ENCODE measurements around the gene CDC26. TPM values are rescaled to one million over a fixed set of nuclear protein-coding genes. Genes with fewer than 3 reads are reported as not detected.
"Not testable (repeated sequence)": the region's sequence is repeated elsewhere in the genome, so short reads cannot be mapped to it uniquely, and the experiment has no call there.

Gene CDC26
- total RNA-seq, 1 donor from 2014 or later = 14.3 TPM

GRCh38 chr9:113246928-113247327, 28.4 kb downstream of the CDC26 start:
- no peak for DNase-seq (ENCODE audit: low spot score in 2 of 2)
- no peak for FAIRE-seq

DNA sequence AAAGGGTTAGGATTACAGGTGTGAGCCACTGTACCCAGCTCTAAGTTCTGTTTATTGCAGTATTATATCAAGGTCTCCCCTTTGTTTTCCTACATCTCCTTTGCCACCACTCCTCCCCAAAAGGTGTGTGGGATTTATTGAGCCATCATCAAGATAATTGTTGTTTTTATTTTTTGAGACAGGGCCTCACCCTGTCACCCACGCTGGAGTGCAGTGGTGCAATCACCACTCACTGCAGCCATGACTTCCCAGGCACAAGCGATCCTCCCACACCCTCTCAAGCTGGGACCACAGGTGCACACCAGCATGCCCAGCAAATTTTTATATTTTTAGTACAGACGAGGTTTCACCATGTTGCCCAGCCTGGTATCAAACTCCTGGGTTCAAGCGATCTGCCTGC, 29.5 kb downstream of the CDC26 start:
- DNase-seq (ENCODE audit: low spot score in 2 of 2) = no peak
- no peak for FAIRE-seq

GRCh38 chr9:113244556-113244955, 30.8 kb downstream of the CDC26 start:
- DNase-seq (ENCODE audit: low spot score in 2 of 2) (no peak), FAIRE-seq (no peak)

- no peak for FAIRE-seq
These were observed 34.2 kb downstream of the CDC26 start for GRCh38 chr9:113241161-113241560.

GRCh38 chr9:113238859-113239232, 36.5 kb downstream of the CDC26 start:
- no peak for DNase-seq (ENCODE audit: low spot score in 2 of 2)
- no peak for FAIRE-seq

More at GRCh38 chr9:113241161-113241560, 34.2 kb downstream of the CDC26 start:
- no peak for DNase-seq (ENCODE audit: low spot score in 2 of 2)

- DNase-seq (ENCODE audit: low spot score in 2 of 2) (no peak), FAIRE-seq (no peak)
These were observed 37.0 kb downstream of the CDC26 start for GRCh38 chr9:113238202-113238858.

DNA sequence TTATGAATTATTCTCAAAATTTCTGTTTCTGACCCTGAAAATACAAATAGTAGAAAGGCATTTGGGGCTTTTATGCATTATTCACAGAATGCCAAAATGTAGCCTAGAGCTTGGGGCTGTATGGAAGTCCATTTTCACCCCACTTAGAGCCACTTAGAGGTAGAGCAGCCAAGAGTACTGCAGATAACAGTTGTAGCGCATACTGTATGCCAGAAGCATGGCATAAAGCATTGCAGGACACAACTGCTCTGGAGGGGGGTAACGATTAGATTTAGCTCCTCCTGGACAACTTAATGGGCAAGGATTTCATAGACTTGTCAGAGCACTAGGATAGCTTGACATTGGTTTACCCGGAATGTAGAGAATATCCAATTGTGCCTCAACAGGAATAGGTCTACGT, 38.3 kb downstream of the CDC26 start:
- DNase-seq (ENCODE audit: low spot score in 2 of 2) (no peak), FAIRE-seq (no peak)

DNA sequence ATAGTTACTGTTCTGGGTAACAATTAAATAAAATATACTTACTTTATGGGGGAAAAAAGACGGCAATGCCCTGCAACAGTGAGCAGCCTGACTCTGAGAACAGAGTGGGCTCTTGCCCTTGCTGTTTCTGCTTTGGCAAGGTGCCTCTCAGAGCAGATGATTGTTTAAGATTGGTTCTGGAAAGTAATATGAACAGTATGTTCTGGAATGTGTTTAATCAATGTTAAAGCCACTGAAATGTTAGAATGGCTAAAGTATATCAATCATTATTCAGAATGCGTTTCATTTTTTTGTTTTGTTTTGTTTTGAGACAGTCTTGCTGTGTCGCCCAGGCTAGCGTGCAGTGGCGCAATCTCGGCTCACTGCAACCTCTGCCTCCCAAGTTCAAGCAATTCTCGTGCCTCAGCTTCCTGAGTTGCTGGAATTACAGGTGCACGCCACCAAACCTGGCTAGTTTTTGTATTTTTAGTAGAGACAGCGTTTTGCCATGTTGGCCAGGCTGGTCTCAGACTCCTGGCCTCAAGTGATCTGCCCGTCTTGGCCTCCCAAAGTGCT, 39.6 kb downstream of the CDC26 start:
- FAIRE-seq; DNase-seq (ENCODE audit: low spot score in 2 of 2): not testable (repeated sequence)

GRCh38 chr9:113231701-113232100, 43.7 kb downstream of the CDC26 start:
- FAIRE-seq = no peak
- DNase-seq (ENCODE audit: low spot score in 2 of 2) = no peak

DNA sequence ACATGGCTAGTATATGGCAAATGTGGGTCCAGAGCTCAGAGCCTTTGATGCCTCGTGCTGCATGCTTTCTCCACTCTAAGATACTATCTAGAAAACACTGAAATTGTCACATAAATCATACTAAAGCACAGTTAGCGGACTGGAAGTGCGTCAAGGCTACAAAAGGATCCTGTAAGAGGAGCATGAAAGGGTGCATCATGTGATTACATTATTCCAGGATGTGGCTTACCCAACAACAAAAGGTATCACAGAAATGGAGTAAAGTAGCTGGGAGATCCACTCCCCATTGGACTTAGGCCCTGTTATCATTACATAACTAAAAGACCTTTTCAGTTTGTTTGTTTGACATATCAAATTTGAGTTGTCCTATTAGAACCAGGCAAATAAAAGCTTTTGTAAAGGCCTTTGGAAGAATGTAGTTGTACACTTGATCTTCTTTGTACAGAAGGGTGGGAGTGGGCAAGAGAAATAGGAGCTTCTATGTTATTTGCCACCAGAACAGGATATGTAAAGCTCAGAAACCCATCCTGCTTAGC, 47.2 kb downstream of the CDC26 start:
- FAIRE-seq = no peak
- DNase-seq (ENCODE audit: low spot score in 2 of 2) = no peak

DNA sequence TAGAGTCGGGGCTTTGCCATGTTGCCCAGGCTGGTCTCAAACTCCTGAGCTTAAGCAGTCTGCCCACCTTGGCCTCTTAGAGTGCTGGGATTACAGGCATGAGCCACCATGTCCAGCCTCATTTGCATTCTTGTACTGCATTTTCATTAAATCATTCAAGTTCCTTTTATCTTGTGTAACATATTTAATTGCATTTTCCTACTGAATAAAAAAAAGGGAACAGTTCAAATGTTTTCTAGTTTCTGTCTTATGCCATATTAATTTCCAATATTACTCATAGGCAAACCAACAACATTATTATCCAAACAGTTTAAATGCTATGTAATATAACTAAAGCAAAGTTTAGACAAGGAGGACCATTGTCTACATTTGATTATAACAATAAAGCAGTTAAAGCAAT, 47.9 kb downstream of the CDC26 start:
- no peak for DNase-seq (ENCODE audit: low spot score in 2 of 2)
- no peak for FAIRE-seq

GRCh38 chr9:113223963-113224362, 51.4 kb downstream of the CDC26 start:
- no peak for DNase-seq (ENCODE audit: low spot score in 2 of 2)
- FAIRE-seq = no peak

- FAIRE-seq = no peak
- DNase-seq (ENCODE audit: low spot score in 2 of 2) = no peak
These were observed 52.9 kb downstream of the CDC26 start for GRCh38 chr9:113222482-113222841.

- no peak for DNase-seq (ENCODE audit: low spot score in 2 of 2)
- no peak for FAIRE-seq
These were observed 53.4 kb downstream of the CDC26 start for GRCh38 chr9:113221800-113222481.

- peak; percentile 86 to 97 for DNase-seq (ENCODE audit: low spot score in 2 of 2)
- peak; percentile 10 for FAIRE-seq
These were observed 54.2 kb downstream of the CDC26 start, which contains the start of the genes FKBP15 and SLC31A1 for GRCh38 chr9:113221003-113221799. Gene FKBP15, minus strand, starts transcription at chr9:113221277. Its CDS starts 34 bp downstream, at chr9:113221243. Gene SLC31A1, plus strand, starts transcription at chr9:113221544. Its CDS starts 34,605 bp downstream, at chr9:113256149.

DNA sequence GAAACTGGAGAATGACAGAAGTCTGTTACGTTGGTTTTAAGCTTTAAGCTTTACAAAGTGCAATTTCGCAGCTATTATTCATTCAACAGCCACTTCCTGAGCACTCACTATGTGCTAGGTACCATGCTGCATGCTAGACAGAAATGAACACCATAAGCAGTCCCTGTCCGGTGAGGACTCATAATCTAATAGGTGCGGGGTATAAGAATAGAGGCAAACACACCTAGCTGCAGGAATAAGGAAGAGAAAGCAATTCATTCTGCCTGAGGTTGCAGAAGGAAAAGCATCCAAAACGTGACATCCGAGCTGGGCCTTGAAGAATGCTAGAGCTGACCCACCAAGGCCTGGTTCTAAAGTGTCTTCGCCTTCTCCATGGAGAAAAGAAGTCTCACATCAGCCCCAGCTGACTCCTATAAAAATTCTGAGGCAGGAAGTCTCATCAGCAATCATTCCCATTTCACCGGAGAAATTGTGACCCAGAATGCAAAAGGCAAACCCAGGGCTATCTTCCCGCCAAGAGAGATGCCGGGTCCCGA, 54.8 kb downstream of the CDC26 start:
- no peak for FAIRE-seq
- no peak for DNase-seq (ENCODE audit: low spot score in 2 of 2)

DNA sequence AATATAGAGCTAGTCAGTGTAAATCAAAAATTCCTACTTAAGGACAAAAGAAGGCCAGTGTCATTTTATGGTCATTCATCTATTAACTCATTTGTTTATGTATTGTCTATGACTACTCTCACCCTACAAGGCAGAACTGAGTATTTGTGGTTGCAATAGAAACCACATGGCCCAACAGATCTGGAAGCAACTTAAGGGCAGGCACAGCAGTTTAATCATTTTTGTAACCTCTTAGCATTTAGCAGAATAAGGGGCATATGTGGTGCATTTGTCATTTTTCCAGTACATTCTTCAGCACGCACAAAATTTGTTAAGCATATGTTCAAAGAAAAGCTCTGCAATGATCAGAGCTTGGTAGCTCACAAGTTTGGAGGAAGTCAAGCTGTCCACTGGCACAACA, 55.4 kb downstream of the CDC26 start:
- DNase-seq (ENCODE audit: low spot score in 2 of 2) = no peak
- FAIRE-seq = no peak

GRCh38 chr9:113219186-113219936, 56.0 kb downstream of the CDC26 start:
- FAIRE-seq (no peak), DNase-seq (ENCODE audit: low spot score in 2 of 2) (no peak)
